NCI-H526 treated with DMSO at 0.1 percent for 48 hours (cell line): Measurements from ENCODE around the gene WNT1.
A peak's percentile ranks its signal among the peaks of the same experiment; 100 is the strongest.

Experiments
- DNase-seq: peaks from one replicate; lab custom pipeline; 2025; lab: John Stamatoyannopoulos, UW

WNT1 gene

GRCh38 chr12:48978291-48978740 is at the start of gene WNT1:
Gene WNT1 (plus strand): TSS chr12:48978322. CDS start chr12:48978651, 329 bp downstream.
- no peak for DNase-seq

GRCh38 chr12:48929551-48929950 is 48.6 kb upstream of the WNT1 start:
- no peak for DNase-seq

- no peak for DNase-seq
Observed at GRCh38 chr12:48930475-48930874, 47.6 kb upstream of the WNT1 start.

GRCh38 chr12:48932878-48933277 is 45.2 kb upstream of the WNT1 start:
- DNase-seq, result no peak

- DNase-seq, result no peak
Observed at GRCh38 chr12:48933664-48934311, 44.3 kb upstream of the WNT1 start.

- no peak for DNase-seq
Observed at GRCh38 chr12:48934312-48934706, 43.8 kb upstream of the WNT1 start.

- no peak for DNase-seq
Observed at GRCh38 chr12:48936379-48936979, 41.6 kb upstream of the WNT1 start.

GRCh38 chr12:48937170-48937569 is 41.0 kb upstream of the WNT1 start:
- DNase-seq, result no peak

- no peak for DNase-seq
Observed at GRCh38 chr12:48938805-48939204, 39.3 kb upstream of the WNT1 start.

GRCh38 chr12:48940181-48940580 is 37.9 kb upstream of the WNT1 start:
- DNase-seq, result no peak

- no peak for DNase-seq
Observed at GRCh38 chr12:48943221-48943620, 34.9 kb upstream of the WNT1 start.

- DNase-seq, result no peak
Observed at GRCh38 chr12:48946205-48946604, 31.9 kb upstream of the WNT1 start.

- DNase-seq, result no peak
Observed at GRCh38 chr12:48946943-48947342, 31.2 kb upstream of the WNT1 start.

GRCh38 chr12:48947727-48948126 is 30.4 kb upstream of the WNT1 start:
- no peak for DNase-seq

GRCh38 chr12:48952691-48953090 is 25.4 kb upstream of the WNT1 start:
- no peak for DNase-seq

GRCh38 chr12:48954061-48954460 is 24.1 kb upstream of the WNT1 start:
- DNase-seq, result no peak

GRCh38 chr12:48954841-48955501 is 23.2 kb upstream of the WNT1 start:
- DNase-seq, result no peak

- DNase-seq, result peak; percentile 76
Observed at GRCh38 chr12:48956279-48957140, 21.6 kb upstream of the WNT1 start.

- DNase-seq, result peak; percentile 90
Observed at GRCh38 chr12:48957141-48958048, 20.7 kb upstream of the WNT1 start, which contains the start of gene ARF3. Gene ARF3 (minus strand): TSS chr12:48957487. CDS start chr12:48941095, 16,392 bp downstream.

GRCh38 chr12:48958049-48958388 is 20.1 kb upstream of the WNT1 start:
- no peak for DNase-seq

- DNase-seq, result no peak
Observed at GRCh38 chr12:48960834-48961233, 17.3 kb upstream of the WNT1 start.
